Left forelimb (tissue), 1 donor: ENCODE measurements around the gene TST.
A peak's percentile ranks its signal among the peaks of the same experiment; 100 is the strongest.
"Not testable (repeated sequence)": the region's sequence is repeated elsewhere in the genome, so short reads cannot be mapped to it uniquely, and the experiment has no call there.

Source experiments
- DNase-seq: peaks from one replicate; pipeline ENCODE4 v3.0.0-alpha.2; 2018; ENCODE audit warnings: low spot score

Gene TST

DNA sequence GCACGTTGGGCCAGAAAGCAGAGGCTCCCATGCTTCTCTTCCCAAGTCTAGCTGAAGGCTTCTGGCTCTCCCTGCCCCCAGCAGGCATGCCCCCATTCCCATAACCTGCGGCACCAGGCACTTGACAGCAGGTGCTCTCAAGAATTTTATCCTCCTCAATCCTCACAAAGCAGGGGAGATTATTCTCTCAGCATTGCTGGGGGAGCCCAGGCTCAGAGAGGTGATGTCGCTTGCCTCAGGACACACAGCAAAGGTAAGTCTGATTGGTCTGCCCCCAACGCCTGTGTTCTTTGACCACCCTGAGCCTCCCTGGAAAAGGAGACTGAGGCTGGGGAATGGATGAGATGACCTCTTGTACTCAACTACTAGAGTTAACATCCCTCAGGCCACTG is 4.8 kb downstream of the TST start:
- DNase-seq = no peak

DNA sequence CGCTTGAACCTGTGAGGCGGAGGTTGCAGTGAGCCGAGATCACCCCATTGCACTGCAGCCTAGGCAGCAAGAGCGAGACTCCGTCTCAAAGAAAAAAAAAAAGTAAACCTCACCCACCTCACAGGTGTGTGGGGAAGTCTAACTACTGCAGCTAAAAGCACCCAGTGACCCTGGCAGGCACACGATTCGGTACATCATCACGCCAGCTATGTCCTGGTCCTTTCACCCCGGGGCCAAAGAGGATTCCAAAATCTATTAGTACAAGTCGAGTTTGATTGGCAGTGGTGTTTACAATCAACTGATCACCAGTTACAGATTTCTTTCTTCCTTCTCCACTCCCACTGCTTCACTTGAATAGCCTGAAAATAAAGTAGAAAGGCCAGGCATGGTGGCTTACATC is 6.3 kb downstream of the TST start:
- no peak for DNase-seq

DNA sequence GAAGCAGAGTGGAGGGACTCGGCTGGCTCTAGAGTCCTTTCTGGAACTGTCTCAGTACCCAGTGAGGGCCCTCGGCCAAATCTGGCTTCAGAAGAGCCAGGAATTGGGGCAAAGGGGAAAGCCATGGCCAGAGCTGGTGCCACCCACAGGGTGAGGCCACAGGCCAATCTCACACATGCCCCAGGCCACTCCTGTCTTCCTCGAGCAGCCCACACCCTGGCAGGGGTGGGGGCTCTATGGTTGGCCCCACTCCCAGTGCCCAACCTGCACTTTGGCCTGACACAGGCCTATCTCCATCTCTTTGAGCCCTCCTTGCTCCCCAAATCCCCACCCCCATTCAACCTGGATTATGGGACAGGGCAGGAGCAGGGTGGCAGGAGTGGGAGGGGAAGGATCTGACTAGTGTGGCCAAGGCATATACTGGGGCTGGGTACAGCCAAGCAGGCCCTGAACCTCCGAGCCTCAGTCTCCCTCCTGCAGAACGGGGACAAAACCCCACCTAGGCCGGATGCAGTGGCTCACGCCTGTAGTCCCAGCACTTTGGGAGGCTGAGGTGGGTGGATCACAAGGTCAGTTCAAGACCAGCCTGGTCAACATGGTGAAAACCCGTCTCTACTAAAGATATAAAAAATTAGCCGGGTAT is 6.9 kb downstream of the TST start:
- DNase-seq = no peak

DNA sequence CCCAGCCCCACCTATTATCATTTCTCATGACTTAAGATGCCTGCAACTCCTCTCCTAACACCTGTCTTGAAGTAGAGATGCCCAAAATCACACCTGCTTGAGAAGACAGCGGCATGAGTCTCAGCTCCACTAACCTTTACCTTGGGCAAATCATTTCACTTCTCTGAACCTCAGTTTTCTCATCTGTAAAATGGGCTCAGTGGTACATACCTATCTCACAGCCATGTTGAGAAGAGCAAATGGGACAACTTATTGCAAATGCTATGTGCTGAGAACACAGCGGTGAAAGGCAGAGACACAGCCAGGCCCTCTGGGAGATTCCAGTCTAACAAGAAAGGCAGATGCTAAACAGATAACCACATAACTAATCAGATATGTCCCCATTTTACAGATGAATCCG is 7.8 kb downstream of the TST start:
- DNase-seq = no peak

DNA sequence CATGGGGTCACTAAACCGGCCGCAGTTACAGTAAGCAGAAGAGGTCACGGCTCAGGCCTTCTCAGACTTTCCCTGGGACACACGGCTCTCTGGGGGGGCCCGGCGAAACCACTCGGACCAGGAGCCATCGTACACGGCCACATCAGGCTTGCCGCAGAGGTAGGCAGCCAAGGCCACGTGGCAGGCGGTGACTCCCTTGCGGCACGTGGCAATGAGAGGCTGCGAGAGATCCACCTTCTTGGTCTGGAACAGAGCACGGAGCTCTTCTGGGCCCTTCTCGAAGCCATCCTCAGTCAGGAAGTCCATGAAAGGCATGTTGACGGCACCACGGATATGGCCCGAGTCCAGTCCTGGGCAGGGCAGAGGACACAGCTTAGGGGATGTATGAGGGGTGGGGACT is 8.3 kb downstream of the TST start:
- DNase-seq = no peak

DNA sequence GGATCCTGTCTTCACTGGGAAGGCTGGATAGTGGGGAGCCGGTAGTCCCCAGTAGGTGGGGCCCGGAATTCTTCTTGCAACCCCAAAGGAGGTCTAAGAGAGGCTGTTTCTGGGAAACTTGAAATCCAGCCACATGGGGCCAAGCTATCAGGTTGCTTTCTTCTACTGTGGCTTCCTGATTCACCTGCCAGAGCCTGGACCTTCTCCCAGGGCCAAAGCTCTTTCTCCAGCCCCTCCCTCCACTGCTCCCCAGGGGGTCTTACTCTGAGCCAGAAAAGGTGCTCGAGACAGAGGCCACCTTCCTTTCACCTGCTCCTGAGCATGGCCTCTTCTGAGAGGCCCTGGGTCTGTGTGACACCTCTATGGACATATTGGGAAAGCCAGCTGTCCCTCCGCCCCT is 9.1 kb downstream of the TST start:
- DNase-seq = no peak

DNA sequence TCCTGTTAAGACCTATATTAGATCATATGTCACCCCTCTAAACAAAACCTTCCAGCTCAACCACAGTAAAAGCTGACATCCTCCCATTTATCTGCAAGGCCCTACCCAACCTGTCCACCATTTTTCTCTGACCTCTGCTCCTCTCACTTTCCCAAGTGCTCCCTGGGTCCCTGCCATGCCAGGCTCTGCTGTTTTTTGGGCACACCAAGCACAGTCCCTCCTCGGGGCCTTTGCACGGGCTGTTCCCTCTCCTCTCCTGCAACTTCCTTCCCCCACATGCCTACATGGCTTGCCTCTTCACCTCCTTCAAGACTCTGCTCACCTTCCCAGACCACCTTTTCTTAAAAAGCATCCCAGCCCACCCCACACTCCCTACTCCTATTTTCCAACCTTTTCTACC is 9.8 kb downstream of the TST start:
- no peak for DNase-seq

DNA sequence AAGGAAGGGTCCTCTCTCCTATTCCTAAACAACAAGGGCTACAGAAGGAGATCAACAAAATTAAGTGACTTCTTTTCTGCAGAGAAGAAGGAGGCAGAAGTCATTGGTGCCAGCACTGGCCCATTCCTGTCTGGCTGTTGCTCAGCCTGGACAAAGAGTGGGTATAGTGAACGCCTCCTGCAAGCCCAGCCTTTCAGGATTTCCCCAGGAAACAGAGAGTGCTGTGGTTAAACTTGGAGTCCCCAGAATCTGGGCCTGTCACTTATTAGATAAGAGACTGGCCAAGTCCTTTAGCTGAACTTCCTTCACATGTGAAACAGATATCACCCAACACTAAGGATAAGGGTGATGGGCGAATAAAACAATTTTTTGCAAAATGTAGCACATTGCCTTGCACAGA is 10.9 kb downstream of the TST start:
- DNase-seq = no peak

DNA sequence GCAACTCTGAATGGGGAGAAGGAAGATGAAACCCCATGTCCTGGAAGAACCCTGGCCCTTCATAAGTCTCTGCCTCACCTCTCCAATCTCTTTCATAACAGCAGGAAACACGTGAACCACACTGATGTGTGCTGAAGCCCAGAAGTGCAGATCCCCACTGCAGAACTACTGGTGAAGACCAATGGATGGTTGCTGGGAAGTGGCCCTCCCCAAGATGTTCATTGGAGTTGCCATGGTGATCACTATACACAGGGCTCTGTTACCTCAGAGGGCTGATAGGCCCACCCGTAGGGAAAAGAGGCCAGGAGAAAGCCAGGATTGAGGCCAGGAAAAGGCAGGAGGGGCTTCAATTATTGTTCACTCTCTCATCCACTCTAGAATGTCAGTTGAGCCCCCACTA is 11.6 kb downstream of the TST start:
- DNase-seq = no peak

DNA sequence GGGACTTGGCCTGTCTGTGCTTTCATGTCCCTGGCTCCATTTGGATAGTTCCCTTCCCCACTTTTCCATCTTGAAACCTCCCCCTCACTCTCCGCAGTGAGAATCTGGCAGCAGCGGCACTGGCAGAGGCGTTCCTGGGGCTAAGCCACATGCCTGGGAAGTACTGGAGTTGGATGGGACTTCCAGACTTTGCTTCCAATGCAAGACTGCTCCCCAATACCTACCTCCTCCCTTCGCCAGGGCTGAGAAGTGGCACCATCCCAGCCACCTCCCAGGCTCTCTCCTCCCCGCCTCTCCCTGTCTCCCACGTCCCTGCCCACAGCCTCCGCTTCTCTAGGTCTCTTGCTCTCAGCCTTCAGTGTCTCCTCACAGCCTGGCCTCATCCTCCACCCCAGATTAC is 16.6 kb downstream of the TST start:
- DNase-seq = no peak

DNA sequence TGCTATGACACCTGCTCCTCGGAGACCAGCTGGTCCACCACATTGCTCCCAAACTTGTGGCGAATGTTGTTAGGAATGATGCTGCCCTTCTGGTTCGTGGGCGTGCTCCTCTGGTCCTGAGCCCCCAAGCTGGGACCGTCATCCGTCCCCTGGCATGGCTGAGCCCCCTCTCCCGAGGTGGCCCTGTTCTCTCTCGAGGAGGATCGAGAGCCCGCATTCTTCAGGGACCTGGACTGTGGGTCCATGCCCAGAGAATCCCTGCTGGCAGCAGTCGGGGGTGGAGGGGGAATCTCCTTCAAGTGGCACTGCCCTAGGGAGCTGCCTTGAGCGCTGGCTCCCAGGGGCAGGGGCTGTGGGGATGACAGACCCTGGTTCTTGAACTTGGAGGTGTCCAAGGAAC is 17.4 kb downstream of the TST start:
- no peak for DNase-seq

DNA sequence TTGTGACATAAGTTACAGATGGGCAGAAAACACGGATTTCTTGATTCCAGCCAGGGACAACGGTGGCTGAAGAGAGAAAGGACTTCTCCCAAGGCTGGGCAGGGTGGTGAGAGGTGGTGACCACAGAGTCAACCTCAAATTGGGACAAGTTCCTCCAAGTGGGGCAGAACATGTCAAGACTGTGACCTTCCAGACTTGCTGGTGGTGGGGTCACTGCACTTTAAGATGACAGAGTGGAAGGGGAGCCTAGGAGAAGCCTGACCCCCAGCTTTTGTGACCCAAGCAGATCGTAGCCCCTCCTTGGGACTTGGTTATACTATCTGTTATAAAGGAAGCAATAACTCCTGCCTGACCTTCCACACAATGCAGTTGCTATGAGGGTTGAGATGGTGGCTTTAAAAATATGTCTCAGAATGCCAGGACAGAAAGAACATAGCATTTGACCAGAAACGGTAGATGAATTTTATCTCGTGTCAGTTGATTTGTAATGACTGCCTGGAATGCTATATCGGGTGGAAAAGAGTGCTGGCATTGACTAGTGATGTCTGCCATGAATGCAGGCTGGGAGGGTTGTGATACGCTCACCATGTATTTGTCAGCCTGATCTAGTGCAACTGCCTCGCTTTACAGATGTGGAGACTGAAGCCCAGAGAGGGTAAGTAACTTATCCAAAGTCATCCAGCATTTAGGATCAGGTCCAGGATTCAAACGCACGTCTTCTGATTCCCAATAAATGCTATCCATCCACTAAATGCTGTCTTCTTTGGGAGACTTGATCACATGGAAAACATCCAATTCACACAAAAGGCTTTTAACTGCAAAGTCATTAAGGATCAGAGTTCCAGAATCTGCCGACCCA is 18.3 kb downstream of the TST start:
- DNase-seq = no peak

DNA sequence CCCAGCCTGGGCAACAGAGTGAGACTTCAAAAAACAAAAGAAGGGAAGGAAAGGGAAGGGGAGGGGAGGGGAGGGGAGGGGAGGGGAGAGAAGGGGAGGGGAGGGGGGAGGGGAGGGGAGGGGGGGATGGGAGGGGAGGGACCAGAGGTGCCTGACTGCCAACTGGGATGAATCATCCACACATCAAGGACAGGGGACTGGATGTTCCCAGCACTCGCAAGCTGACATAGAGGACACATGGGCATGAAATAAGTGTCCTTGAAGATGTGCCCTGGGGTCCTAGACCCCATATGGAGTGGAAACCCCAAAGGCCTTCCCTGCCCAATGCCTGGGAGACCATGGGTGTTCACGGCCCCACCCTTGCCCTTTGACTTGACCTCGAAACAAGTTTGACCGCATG is 19.8 kb downstream of the TST start:
- peak; percentile 20 for DNase-seq

DNA sequence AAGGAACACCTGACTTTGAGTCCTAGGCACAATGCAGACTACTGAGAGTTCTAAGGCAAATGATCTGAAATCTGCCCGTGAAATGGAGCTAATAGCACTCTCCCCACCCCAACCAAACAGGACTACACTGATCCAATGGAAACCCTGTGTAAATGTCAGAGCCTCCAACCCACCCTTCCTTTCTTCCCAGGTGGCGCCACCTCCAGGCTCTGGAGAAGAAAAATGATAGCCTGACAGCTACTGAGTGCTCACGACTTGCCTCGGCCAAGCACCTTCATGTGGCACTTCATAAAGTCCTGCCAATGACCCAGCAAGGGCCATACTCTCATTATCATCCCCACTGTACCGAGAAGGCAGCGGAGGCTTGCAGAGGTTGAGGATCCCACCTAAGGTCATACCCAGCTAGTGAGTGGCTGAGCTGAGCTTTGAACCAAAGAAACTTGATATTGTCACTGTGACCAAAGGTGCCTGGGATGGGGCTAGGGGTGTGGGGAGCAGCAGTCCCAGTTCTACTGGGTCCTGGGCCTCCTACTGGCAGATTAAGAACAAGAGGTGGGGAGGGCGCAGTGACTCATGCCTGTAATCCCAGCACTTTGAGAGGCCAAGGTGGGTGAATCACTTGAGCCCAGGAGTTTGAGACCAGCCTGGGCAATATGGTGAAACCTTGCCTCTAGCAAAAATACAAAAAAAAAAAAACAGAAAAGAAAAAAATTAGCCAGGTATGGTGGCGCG is 20.5 kb downstream of the TST start:
- peak; percentile 38 for DNase-seq

DNA sequence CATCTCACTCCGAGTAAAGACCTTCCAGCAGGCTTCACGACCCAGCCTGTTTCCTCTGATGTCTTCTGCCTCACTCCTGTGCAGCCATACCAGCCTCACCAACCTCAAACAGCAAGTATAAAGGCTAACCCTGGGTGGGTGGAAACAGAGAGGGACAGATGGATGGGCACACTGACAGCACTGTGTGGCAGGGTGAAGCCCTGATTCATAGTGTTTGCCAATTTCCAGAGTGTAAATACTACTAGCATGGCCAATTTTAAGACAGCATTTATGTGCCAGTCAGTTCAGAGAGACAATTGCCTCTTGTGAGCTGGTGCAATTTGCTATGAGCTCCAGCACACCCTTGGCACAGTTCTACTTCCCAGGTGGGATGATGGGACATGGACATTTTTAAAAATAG is 21.5 kb downstream of the TST start:
- DNase-seq = peak; percentile 15

DNA sequence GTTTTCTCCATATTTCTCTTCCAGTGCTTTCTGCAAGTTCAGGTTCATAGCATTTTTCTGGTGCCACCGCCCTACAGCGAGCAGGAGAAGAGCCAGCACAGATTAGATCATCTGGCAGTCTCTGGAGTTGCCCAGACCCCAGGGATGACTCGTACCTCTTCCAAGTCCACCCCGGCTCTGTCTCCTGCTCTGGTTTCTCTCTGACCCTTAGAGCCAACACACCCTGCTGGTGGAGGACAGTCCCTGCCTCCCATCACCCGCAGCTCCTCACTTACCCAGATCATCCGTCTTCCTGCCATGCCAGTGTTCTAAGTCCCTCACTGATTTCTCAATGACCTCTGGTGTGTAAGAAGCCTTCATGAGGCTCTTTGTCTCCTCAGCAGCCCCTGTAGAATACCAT is 28.0 kb downstream of the TST start:
- DNase-seq = peak; percentile 42

DNA sequence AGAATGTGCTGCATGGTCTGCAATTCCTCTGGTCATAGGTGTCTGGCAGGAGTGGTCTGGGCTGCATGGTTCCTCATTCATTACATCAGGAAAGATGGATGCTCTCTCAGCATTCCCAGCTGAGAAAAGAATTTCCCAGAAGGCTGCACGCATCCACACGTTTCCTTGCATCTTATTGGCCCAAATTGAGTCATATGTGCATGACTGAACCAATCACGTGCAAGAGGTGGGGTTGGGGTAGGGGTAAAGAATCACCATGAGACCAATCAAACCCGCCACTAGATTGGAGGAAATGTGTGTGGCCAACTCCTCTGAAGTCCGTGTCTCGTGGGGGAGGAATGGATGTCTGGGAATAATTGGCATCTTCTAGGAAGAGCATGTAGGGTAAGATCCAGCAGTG is 28.8 kb downstream of the TST start:
- DNase-seq = no peak

DNA sequence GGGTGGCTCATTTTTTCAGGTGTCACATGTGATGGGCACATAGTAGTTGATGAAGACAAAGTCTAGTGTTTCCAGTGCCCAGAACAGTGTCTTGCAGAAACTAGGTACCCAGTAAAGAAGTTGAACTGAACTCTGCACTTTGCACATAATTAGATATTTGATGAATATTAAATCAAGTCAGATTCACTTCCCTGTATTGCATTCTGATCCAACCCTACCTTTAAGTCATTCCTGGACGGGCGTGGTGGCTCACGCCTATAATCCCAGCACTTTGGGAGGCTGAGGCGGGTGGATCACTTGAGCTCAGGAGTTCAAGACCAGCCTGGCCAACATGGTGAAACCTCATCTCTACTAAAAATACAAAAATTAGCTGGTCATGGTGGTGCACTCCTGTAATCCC is 30.2 kb downstream of the TST start:
- not testable (repeated sequence) for DNase-seq

DNA sequence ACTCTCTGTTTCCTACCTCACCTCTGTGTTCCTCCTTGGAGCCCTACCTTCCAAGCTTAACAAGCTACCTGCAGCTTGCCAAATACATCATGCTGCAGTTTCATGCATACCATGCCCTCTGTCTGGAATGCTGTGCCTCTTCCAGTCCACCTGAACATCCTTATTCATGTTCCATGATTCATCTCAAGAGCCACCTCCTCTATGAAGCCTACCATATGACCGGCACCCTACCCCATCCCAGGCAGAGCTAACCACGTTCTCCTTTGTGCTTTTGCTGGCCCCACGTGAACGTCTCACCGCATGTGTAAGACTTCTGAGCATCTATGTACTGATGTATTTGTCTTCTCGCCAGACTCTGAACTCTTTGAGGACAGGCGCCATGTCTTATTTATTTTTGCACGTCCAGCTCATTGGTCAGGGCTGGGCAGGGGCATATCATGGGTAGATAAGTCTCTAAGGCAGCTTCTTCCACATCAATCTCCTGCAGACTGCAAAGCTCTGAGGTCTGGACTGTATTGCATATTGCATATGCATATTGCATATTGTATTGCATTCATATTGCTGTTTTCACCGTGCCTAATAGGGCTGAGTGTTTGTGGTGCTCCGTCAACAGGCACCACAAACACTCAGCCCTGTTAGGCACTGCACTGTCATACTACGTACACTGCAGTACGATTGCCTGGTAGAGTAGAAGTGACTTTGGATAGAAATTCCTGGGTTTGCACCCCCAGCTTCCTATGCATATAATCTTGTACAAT is 31.0 kb downstream of the TST start:
- DNase-seq = no peak

DNA sequence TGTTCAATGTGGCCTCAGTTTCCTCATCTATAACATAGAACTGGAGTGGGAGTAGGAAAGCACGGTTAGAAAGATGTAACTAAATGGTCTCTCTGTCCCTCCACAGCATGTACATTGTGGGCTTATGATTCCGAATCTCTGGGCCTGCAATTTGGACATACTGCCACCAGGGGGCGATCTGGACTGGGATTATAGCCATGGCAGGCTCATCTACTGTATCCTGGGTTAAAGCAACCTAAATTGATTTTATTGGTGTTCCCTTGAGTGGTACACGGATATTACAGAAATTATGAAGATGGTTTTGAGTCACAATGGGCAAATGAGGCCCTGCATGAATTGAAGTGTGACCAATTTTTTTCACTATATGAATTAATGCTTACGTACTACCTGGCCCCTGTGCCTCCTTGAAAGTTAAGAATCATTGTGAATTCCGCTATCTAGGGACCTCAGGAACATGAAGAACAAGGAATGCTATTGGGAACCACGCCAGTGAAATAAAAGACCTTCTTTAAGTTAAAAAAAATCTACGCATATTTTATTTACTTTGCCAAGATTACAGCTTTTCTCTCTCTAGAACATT is 32.9 kb downstream of the TST start:
- no peak for DNase-seq

DNA sequence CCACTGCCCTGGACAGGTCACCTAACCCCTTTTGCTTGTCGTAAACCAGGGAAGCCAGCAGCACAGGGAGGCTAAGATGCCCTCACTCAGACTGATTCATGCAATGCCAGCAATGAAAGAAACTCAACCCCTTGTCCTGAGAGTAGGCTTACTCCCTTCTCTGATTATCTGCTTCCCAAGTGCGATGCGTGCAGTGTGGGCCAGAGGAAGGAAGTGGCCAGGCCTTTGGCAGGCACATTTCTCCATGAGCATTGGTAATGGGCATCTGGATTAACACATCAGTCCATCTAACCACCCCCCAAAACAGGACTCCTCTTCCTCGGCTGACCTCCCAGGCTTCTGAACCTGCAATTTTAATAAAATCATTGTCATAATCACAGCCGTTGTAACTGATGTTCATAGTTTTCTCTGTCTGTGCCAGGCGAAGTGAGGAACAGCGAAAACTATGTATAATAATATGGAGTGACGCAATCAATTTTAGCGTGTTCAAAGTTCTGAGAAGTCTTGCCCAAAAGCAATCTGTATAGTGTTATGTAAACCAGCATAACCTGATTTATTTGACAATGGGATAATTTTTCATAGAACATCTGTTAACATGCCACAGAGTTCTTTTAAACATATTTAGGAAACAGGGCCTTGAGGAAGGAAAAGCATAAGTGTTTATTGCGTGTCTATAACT is 33.9 kb downstream of the TST start:
- no peak for DNase-seq

DNA sequence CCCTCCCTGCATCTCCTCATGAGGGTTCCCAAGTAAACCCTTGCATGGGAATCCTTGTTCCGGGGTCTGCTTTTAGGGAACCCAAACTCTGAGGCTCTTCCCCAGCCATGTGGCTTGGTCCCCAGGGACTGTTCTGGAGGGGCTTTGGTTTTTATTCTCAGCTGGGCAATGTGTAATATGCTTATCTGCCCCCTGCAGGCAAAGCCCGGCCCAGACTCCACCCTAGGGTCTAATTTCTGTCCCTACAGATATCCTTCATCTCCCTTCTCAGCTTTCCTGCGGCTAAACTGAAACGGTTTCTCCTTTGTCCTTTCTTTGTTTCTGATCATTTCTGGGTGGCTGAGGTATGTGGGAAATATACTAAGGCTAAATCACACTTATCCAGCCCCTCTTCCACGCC is 37.1 kb downstream of the TST start:
- DNase-seq = no peak
